WERI-Rb-1 (cell line): ENCODE results near the gene HSPB7.
"Not testable (repeated sequence)": the region's sequence is repeated elsewhere in the genome, so short reads cannot be mapped to it uniquely, and the experiment has no call there.

Source experiments
- DNase-seq: peaks from one replicate; pipeline ENCODE4 v3.0.0-alpha.2; 2020
- H3K27ac ChIP-seq: fragments of 250-450 bp; sonication (Bioruptor Pico); 2 replicates; pipeline ENCODE4 v1.5.1; 2020; ENCODE audit warnings: mild to moderate bottlenecking, moderate library complexity
- H3K27me3 ChIP-seq: fragments of 250-450 bp; sonication (Bioruptor Pico); 2 replicates; pipeline ENCODE4 v1.5.1; 2021; ENCODE audit warnings: mild to moderate bottlenecking, low read depth, moderate library complexity; ENCODE audit not compliant: insufficient read depth, severe bottlenecking
- H3K36me3 ChIP-seq: fragments of 250-450 bp; sonication (Bioruptor Pico); 2 replicates; pipeline ENCODE4 v1.5.1; 2020; ENCODE audit warnings: mild to moderate bottlenecking, moderate library complexity
- H3K4me3 ChIP-seq: 2 replicates; pipeline ENCODE4 v1.5.1; 2011; ENCODE audit warnings: low read depth, mild to moderate bottlenecking, control low read depth, low read length
- H3K9me3 ChIP-seq: fragments of 250-450 bp; sonication (Bioruptor Pico); 2 replicates; pipeline ENCODE4 v1.5.1; 2021; ENCODE audit warnings: mild to moderate bottlenecking, moderate library complexity; ENCODE audit not compliant: severe bottlenecking
- CTCF ChIP-seq: IDR thresholded peaks from 2 replicates; pipeline ENCODE4 v1.5.1; 2011; ENCODE audit warnings: low read depth, mild to moderate bottlenecking, control low read depth, inconsistent platforms, low read length

The HSPB7 gene

GRCh38 chr1:16031551-16031950 lies 13.7 kb upstream of the HSPB7 start:
- H3K4me3 ChIP-seq: no peak overlapping the region
- no peaks in the 10 kb centered on the region for H3K9me3 ChIP-seq
- TF ChIP-seq CTCF: no peak
- H3K36me3 ChIP-seq: no peaks in the 10 kb centered on the region
- H3K27me3 ChIP-seq: no peaks in the 10 kb centered on the region
- no peak for DNase-seq
- no peak overlapping the region for H3K27ac ChIP-seq

- Histone ChIP-seq H3K27ac (no peak overlapping the region), H3K4me3 (no peak overlapping the region), H3K27me3 (no peaks in the 10 kb centered on the region), H3K36me3 (no peaks in the 10 kb centered on the region), H3K9me3 (no peaks in the 10 kb centered on the region)
- no peak for TF ChIP-seq CTCF
- no peak for DNase-seq
These were observed 11.4 kb upstream of the HSPB7 start for GRCh38 chr1:16029288-16029687.

- not testable (repeated sequence) for DNase-seq
These were observed 11.1 kb upstream of the HSPB7 start for GRCh38 chr1:16029003-16029268.

GRCh38 chr1:16028237-16029002 lies 10.6 kb upstream of the HSPB7 start:
- no peak for DNase-seq
- no peak for TF ChIP-seq CTCF
- H3K36me3 ChIP-seq: no peaks in the 10 kb centered on the region
- no peak overlapping the region for H3K27ac ChIP-seq
- no peak overlapping the region for H3K4me3 ChIP-seq
- H3K27me3 ChIP-seq: no peaks in the 10 kb centered on the region
- H3K9me3 ChIP-seq: no peaks in the 10 kb centered on the region

More at GRCh38 chr1:16029003-16029268, 11.1 kb upstream of the HSPB7 start:
- not testable (repeated sequence) for H3K4me3 ChIP-seq, H3K36me3 ChIP-seq, H3K27me3 ChIP-seq, H3K27ac ChIP-seq, H3K9me3 ChIP-seq

GRCh38 chr1:16026723-16027484 lies 9.1 kb upstream of the HSPB7 start:
- no peaks in the 10 kb centered on the region for H3K36me3 ChIP-seq
- H3K27ac ChIP-seq: no peak overlapping the region
- H3K4me3 ChIP-seq: no peak overlapping the region
- H3K9me3 ChIP-seq: no peaks in the 10 kb centered on the region
- no peak for TF ChIP-seq CTCF
- no peaks in the 10 kb centered on the region for H3K27me3 ChIP-seq
- DNase-seq: no peak

- not testable (repeated sequence) for DNase-seq
These were observed 8.5 kb upstream of the HSPB7 start for GRCh38 chr1:16026302-16026701.

More at GRCh38 chr1:16026302-16026701, 8.5 kb upstream of the HSPB7 start:
- H3K4me3 ChIP-seq, H3K36me3 ChIP-seq, H3K27ac ChIP-seq, H3K9me3 ChIP-seq, H3K27me3 ChIP-seq: not testable (repeated sequence)
